Central memory CD4-positive, alpha-beta T cell (primary cell): ENCODE data around the gene SYNGR2.

ENCODE experiments used
- DNase-seq: peaks from one replicate; pipeline ENCODE4 v3.0.0; 2022
- total RNA-seq, 3 experiments: gene quantifications; one replicate each; lab custom pipeline; 2026; lab: John Stamatoyannopoulos, UW

The SYNGR2 gene
- 57.5 to 159 (median 66.3) reads per million in 3 experiments for total RNA-seq

- DNase-seq, result peak; percentile 86
Measured at GRCh38 chr17:78168242-78168902, at the start of gene SYNGR2. Gene SYNGR2, plus strand, starts transcription at chr17:78168581. Its CDS starts 36 bp downstream, at chr17:78168617.

GRCh38 chr17:78118801-78119241 lies 49.6 kb upstream of the SYNGR2 start:
- DNase-seq, result no peak

GRCh38 chr17:78120537-78120936 lies 47.8 kb upstream of the SYNGR2 start:
- no peak for DNase-seq

GRCh38 chr17:78120971-78121800 lies 47.2 kb upstream of the SYNGR2 start:
- DNase-seq, result peak; percentile 79

GRCh38 chr17:78121801-78122215 lies 46.6 kb upstream of the SYNGR2 start:
- DNase-seq, result no peak

- no peak for DNase-seq
Measured at GRCh38 chr17:78122216-78122930, 46.0 kb upstream of the SYNGR2 start.

GRCh38 chr17:78122931-78123249 lies 45.5 kb upstream of the SYNGR2 start:
- no peak for DNase-seq

- no peak for DNase-seq
Measured at GRCh38 chr17:78123258-78123929, 45.0 kb upstream of the SYNGR2 start.

GRCh38 chr17:78124081-78124835 lies 44.1 kb upstream of the SYNGR2 start:
- DNase-seq, result no peak

GRCh38 chr17:78124836-78125137 lies 43.6 kb upstream of the SYNGR2 start:
- DNase-seq, result no peak

- DNase-seq, result no peak
Measured at GRCh38 chr17:78125138-78125913, 43.1 kb upstream of the SYNGR2 start.

GRCh38 chr17:78125976-78126894 lies 42.1 kb upstream of the SYNGR2 start:
- DNase-seq, result no peak

GRCh38 chr17:78126895-78127238 lies 41.5 kb upstream of the SYNGR2 start:
- no peak for DNase-seq

- peak; percentile 72 for DNase-seq
Measured at GRCh38 chr17:78127239-78127887, 41.0 kb upstream of the SYNGR2 start.

GRCh38 chr17:78127888-78128550 lies 40.4 kb upstream of the SYNGR2 start:
- DNase-seq, result no peak

- DNase-seq, result peak; percentile 80
Measured at GRCh38 chr17:78128551-78129350, 39.6 kb upstream of the SYNGR2 start, which contains the start of gene TMC6. Gene TMC6, minus strand, starts transcription at chr17:78128755. Its CDS starts 1,923 bp downstream, at chr17:78126832.

GRCh38 chr17:78129351-78130089 lies 38.9 kb upstream of the SYNGR2 start:
- peak; percentile 56 for DNase-seq

- no peak for DNase-seq
Measured at GRCh38 chr17:78130090-78130436, 38.3 kb upstream of the SYNGR2 start.
